RWPE1 (cell line): ENCODE measurements around the gene HTR1D.

ENCODE experiments used
- CTCF ChIA-PET: fragments of 350-600 bp; sonication (Branson Sonifier 250); formaldehyde crosslinking; extraction: SDS; loops from one replicate; lab custom pipeline; 2021; lab: Yijun Ruan, JAX
- POLR2A ChIA-PET: fragments of 400-600 bp; formaldehyde crosslinking; extraction: SDS; loops from one replicate; lab custom pipeline; 2020; ENCODE audit warnings: antibody characterized with exemption; ENCODE audit not compliant: low non-redundant PET; lab: Yijun Ruan, JAX
- DNase-seq: peaks from one replicate; pipeline ENCODE4 v3.0.0; 2012; ENCODE audit warnings: low spot score
- H3K27ac ChIP-seq: fragments of 450-650 bp; 2 replicates; pipeline ENCODE4 v1.5.1; 2017
- TF ChIP-seq, protein P1 (sequence below): fragments of 450-650 bp; conservative IDR thresholded peaks from 2 replicates; pipeline ENCODE4 v1.5.1; 2017; ENCODE audit warnings: low read depth, mild to moderate bottlenecking

Gene HTR1D

DNA sequence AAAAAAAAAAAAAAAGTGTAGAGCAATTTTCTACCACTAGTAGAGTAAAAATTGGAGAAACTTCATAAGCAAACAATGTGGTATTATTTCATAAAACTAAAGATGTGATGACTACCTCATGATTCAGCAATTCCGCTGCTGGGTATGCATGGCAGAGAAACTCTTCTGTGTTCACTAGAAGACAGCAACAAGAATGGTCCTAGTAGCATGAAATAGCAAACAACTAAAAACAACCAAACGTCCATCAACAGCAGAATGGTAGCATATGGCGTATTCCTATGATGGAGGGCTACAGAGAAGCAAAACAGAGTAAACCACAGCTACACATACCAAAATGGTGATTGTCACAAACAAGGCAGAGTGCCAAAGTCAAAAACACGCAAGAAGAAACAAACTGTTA, 18.9 kb downstream of the HTR1D start:
- ChIA-PET POLR2A (no interaction called here), CTCF (interaction anchor here (2.1 kb wide), 1 partner anchor 14 kb away, joined by 10 read pairs; no protein-coding TSS in a partner anchor)
- H3K27ac ChIP-seq: peak overlapping the region; percentile 90
- peak; percentile 69 for DNase-seq
- TF ChIP-seq, protein P1, sequence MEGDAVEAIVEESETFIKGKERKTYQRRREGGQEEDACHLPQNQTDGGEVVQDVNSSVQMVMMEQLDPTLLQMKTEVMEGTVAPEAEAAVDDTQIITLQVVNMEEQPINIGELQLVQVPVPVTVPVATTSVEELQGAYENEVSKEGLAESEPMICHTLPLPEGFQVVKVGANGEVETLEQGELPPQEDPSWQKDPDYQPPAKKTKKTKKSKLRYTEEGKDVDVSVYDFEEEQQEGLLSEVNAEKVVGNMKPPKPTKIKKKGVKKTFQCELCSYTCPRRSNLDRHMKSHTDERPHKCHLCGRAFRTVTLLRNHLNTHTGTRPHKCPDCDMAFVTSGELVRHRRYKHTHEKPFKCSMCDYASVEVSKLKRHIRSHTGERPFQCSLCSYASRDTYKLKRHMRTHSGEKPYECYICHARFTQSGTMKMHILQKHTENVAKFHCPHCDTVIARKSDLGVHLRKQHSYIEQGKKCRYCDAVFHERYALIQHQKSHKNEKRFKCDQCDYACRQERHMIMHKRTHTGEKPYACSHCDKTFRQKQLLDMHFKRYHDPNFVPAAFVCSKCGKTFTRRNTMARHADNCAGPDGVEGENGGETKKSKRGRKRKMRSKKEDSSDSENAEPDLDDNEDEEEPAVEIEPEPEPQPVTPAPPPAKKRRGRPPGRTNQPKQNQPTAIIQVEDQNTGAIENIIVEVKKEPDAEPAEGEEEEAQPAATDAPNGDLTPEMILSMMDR: no peak

DNA sequence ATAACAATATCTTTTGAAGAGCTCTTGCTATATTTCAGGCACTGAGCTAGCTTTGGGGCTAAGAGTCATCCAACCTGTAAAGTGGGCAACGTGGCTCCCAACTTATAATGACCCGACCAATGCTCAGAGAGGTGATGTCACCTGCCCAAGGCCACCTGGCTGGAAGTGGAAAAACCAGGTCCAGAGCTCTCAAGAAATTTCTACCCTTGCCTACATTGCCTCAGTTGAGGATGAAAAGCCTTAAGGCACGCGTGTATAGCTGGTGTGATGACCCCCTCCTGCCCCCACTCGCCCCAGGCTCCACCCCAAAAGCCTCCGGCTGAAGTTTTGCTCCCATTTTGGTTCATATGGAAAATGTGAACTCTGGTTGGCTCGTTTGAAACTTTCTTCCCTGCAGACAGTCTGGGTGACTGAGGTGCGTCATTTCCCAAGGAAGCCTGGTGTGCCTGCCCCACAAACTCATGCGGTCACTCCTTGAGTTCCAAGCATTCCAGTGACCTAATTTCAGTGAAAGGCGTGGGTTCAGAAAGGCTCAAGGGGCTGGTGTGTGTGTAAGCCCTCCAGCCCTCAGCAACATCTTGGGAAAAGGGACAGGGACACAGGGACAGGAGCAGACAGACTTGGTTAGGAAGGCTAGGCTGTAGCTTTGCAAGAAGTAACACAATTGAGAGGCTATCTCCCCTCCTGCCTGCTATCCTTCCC, 20.5 kb downstream of the HTR1D start:
- TF ChIP-seq, protein P1: no peak
- DNase-seq: peak; percentile 94
- ChIA-PET CTCF (interaction anchor here (0.6 to 1.4 kb wide), 2 partner anchors 12 to 24 kb away, joined by 4 to 11 read pairs; no protein-coding TSS in a partner anchor), POLR2A (no interaction called here)
- peak overlapping the region; percentile 90 for H3K27ac ChIP-seq

DNA sequence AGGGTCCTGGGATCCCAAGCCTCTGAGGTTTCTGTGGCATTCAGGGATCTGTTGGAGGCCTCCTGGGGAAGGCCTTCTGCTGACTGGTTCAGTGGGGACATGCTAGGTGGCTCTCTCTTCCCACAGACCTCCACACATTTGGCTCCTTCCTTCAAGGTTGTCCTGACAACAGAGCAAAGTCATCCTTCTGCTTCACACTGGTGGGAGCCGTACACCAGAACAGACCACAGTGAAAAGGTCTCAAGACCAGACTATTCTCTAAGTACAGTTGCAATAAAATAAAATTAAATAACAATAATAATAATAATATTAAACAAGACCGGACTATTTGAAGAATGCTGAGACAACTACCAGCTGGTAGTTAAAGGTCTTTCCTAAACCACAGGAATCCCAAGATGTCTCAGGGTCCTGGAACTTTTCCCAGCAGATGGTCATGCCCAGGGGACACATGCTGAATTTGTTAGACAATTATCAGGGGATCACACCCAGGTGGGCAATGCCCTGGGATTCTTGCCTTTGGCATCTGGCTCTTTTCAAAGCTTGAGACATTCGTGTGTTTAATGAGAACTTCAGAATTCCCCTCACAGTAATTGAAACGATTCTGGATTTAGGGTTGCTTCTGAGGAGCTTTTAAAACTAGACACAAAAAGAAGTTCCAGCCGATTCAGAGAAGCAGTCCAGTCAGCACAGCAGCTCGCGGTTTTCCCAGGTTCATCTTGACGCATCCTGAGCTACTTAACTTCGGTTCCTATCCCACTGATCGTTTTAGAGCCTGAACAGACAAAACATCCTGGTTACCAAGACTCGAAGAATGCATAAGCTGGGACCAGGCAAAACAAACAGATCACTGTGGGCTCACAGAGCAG, 22.9 kb downstream of the HTR1D start:
- ChIA-PET POLR2A (no interaction called here), CTCF (interaction anchor here (0.7 to 1.0 kb wide), 2 partner anchors 9 to 1230 kb away, joined by 3 read pairs; no protein-coding TSS in a partner anchor)
- DNase-seq: peak; percentile 42
- TF ChIP-seq, protein P1: no peak
- peak overlapping the region; percentile 64 for H3K27ac ChIP-seq

DNA sequence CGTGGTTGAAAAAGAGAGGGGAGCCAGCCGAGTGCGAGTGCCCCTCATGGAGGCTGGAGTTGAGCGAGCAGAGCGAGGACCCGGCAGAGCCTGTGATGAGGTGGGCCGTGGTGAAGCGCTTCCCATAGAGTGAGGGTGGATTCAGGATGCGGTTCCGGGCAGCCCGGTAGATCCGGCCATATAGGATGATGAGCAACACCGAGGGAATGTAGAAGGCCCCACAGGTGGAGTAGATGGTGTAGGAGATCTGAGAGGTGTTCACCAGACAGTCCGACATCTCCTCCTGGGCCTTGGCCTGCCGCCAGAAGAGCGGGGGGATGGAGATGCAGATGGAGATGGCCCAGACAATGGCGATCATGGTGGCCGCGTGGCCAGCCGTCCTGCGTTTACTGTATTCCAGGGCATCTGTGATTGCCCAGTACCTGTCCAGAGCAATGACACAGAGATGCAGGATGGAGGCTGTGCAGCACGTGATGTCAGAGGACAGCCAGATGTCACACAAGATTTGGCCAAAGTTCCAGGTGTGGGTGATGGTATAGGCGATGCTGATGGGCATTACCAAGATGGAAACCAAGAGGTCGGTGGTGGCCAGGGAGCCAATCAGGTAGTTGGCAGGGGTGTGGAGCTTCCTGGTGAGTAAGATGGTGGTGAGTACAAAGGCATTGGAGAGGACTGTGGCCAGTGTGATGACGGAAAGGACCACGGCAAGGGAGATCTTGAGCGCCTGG, 23.7 kb downstream of the HTR1D start:
- ChIA-PET POLR2A (no interaction called here), CTCF (no interaction called here)
- TF ChIP-seq, protein P1: no peak
- peak overlapping the region; percentile 64 for H3K27ac ChIP-seq
- DNase-seq: no peak

DNA sequence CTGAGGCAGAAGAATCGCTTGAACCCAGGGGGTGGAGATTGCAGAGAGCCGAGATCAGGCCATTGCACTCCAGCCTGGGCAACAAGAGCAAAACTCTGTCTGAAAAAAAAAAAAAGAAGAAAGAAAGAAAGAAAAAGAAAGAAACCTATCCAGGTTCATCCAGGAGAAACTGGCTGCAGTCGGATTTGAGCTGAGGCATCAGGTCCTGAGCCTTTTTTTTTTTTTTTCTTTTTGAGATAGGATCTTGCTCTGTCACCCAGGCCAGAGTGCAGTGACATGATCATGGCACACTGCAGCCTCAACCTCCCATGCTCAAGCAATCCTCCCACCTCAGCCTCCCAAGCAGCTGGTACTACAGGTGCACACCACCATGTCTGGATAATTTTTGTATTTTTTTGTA, 26.1 kb downstream of the HTR1D start:
- TF ChIP-seq, protein P1: no peak
- no peak overlapping the region; the same call in 1 of the 2 replicates for H3K27ac ChIP-seq
- no peak for DNase-seq
- CTCF ChIA-PET: interaction anchor here (0.5 to 0.7 kb wide), 4 partner anchors 13 to 239 kb away, joined by 3 to 4 read pairs (median 4); partner anchors contain the start of gene HTR1D
- POLR2A ChIA-PET: interaction anchor here (0.7 kb wide), 1 partner anchor 36 kb away, joined by 7 read pairs; no protein-coding TSS in a partner anchor

DNA sequence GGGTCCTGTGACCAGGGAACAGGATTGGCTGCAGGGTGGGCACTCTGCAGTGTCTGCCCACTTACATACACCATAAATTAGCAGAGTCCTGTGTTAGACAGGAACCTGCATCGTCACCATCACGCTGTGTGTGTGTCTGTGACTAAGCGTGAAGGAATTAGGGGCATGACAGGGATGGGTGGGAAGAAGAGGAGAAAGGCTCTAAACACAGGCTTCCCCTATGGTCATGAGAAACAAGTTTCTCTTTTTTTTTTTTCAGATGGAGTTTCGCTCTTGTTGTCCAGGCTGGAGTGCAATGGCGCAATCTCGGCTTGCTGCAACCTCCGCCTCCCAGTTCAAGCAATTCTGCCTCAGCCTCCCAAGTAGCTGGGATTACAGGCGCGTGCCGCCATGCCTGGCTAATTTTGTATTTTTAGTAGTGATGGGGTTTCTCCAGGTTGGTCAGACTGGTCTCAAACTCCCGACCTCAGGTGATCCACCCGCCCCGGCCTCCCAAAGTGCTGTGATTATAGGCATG, 28.3 kb downstream of the HTR1D start:
- peak; percentile 89 for DNase-seq
- POLR2A ChIA-PET: interaction anchor here (0.6 kb wide), 1 partner anchor 28 kb away, joined by 3 read pairs; the partner anchor contains the start of gene HTR1D
- H3K27ac ChIP-seq: peak overlapping the region; percentile 89
- CTCF ChIA-PET: interaction anchor here (0.6 kb wide), 1 partner anchor 210 kb away, joined by 4 read pairs; no protein-coding TSS in a partner anchor
